Activated T-helper 1 cell treated with anti-CD3 and anti-CD28 coated beads, Interleukin-12 subunit alpha, Interleukin-12 subunit beta, Interleukin-2, Interleukin-4 antibody, amounts not matched to agents 30 ng/mL and 10 ng/mL and 1 ng/mL, durations not matched to agents 14 hours and 24 hours and 36 hours (primary cell): ENCODE results near the gene PCBD1. TPM values are rescaled to one million over a fixed set of nuclear protein-coding genes. Genes with fewer than 3 reads are reported as not detected.
A peak's percentile ranks its signal among the peaks of the same experiment; 100 is the strongest.
"Not testable (repeated sequence)": the region's sequence is repeated elsewhere in the genome, so short reads cannot be mapped to it uniquely, and the experiment has no call there.

Experiments used
- DNase-seq: peaks from one replicate; pipeline ENCODE4 v3.0.0; 2021; ENCODE audit warnings: low spot score
- H3K27ac Mint-ChIP-seq: one replicate; pipeline ENCODE4 v1.8.0; 2021; ENCODE audit warnings: mild to moderate bottlenecking, mixed read lengths
- H3K27me3 Mint-ChIP-seq: one replicate; pipeline ENCODE4 v1.8.0; 2022; ENCODE audit warnings: mild to moderate bottlenecking, moderate library complexity, mixed read lengths; ENCODE audit not compliant: insufficient read depth
- H3K36me3 Mint-ChIP-seq: one replicate; pipeline ENCODE4 v1.8.0; 2021; ENCODE audit warnings: low read depth, mixed read lengths
- H3K4me1 Mint-ChIP-seq: one replicate; pipeline ENCODE4 v1.8.0; 2021; ENCODE audit warnings: low read depth, mixed read lengths
- H3K4me3 Mint-ChIP-seq: one replicate; pipeline ENCODE4 v1.8.0; 2021; ENCODE audit warnings: mild to moderate bottlenecking, moderate library complexity, mixed read lengths
- H3K9me3 Mint-ChIP-seq: one replicate; pipeline ENCODE4 v1.8.0; 2021; ENCODE audit warnings: mixed read lengths
- intact Hi-C: fragments of 100-400 bp; cut with micrococcal nuclease; formaldehyde crosslinking; loops from one replicate; pipeline ENCODE4 v1.15.1; 2024
- total RNA-seq: library from RNA; stranded (reverse); gene quantifications from 2 replicates; pipeline ENCODE4 v1.2.3, GENCODE V29; 2022

PCBD1 gene
- total RNA-seq, 1 donor from 2014 or later = 49.3 TPM

GRCh38 chr10:70926226-70927000 lies 38.0 kb upstream of the PCBD1 start:
- Mint-ChIP-seq H3K4me3 (no peak overlapping the region), H3K27me3 (peaks cover 12% of the 10 kb centered on the region), H3K36me3 (no peaks in the 10 kb centered on the region), H3K27ac (no peak overlapping the region), H3K9me3 (no peaks in the 10 kb centered on the region), H3K4me1 (no peaks in the 10 kb centered on the region)
- intact Hi-C loops = no loop called here
- DNase-seq = no peak

- Mint-ChIP-seq H3K4me1 (no peaks in the 10 kb centered on the region), H3K4me3 (no peak overlapping the region), H3K36me3 (no peaks in the 10 kb centered on the region), H3K27me3 (peaks cover 12% of the 10 kb centered on the region), H3K9me3 (no peaks in the 10 kb centered on the region), H3K27ac (no peak overlapping the region)
- DNase-seq = peak; percentile 17
- intact Hi-C loops = loop anchor here (1.0 to 2.0 kb wide), 2 partner anchors 284 to 361 kb away; no protein-coding TSS in a partner anchor
These were observed 37.2 kb upstream of the PCBD1 start for GRCh38 chr10:70925377-70926225.

- H3K27ac Mint-ChIP-seq = no peak overlapping the region
- intact Hi-C loops = loop anchor here (2.0 kb wide), 1 partner anchor 363 kb away; no protein-coding TSS in a partner anchor
These were observed 35.3 kb upstream of the PCBD1 start for GRCh38 chr10:70923696-70924095.

GRCh38 chr10:70921285-70921684 lies 32.9 kb upstream of the PCBD1 start:
- Mint-ChIP-seq H3K27me3 (peaks cover 13% of the 10 kb centered on the region), H3K4me1 (no peaks in the 10 kb centered on the region), H3K36me3 (no peaks in the 10 kb centered on the region), H3K9me3 (no peaks in the 10 kb centered on the region), H3K27ac (no peak overlapping the region), H3K4me3 (no peak overlapping the region)
- no peak for DNase-seq
- intact Hi-C loops = no loop called here

More at GRCh38 chr10:70923696-70924095, 35.3 kb upstream of the PCBD1 start:
- Mint-ChIP-seq H3K9me3 (no peaks in the 10 kb centered on the region), H3K4me3 (no peak overlapping the region), H3K36me3 (no peaks in the 10 kb centered on the region), H3K27me3 (peaks cover 13% of the 10 kb centered on the region), H3K4me1 (no peaks in the 10 kb centered on the region)
- DNase-seq = no peak

GRCh38 chr10:70920519-70920918 lies 32.2 kb upstream of the PCBD1 start:
- DNase-seq = no peak
- H3K27me3 Mint-ChIP-seq = peaks cover 13% of the 10 kb centered on the region
- no peaks in the 10 kb centered on the region for H3K4me1 Mint-ChIP-seq
- H3K4me3 Mint-ChIP-seq = no peak overlapping the region
- intact Hi-C loops = no loop called here
- no peaks in the 10 kb centered on the region for H3K9me3 Mint-ChIP-seq
- no peaks in the 10 kb centered on the region for H3K36me3 Mint-ChIP-seq
- no peak overlapping the region for H3K27ac Mint-ChIP-seq

- H3K4me1 Mint-ChIP-seq, intact Hi-C loops, H3K9me3 Mint-ChIP-seq, H3K27ac Mint-ChIP-seq, H3K36me3 Mint-ChIP-seq, H3K4me3 Mint-ChIP-seq, DNase-seq: not testable (repeated sequence)
- H3K27me3 Mint-ChIP-seq = peaks cover 13% of the 10 kb centered on the region
These were observed 31.5 kb upstream of the PCBD1 start for GRCh38 chr10:70919906-70920305.

GRCh38 chr10:70918851-70919530 lies 30.6 kb upstream of the PCBD1 start:
- Mint-ChIP-seq H3K4me3 (no peak overlapping the region), H3K4me1 (no peaks in the 10 kb centered on the region), H3K27ac (no peak overlapping the region)

GRCh38 chr10:70917635-70918034 lies 29.3 kb upstream of the PCBD1 start:
- Mint-ChIP-seq H3K27me3 (peaks cover 7% of the 10 kb centered on the region), H3K4me1 (no peaks in the 10 kb centered on the region), H3K9me3 (no peaks in the 10 kb centered on the region), H3K4me3 (no peak overlapping the region), H3K36me3 (no peaks in the 10 kb centered on the region), H3K27ac (no peak overlapping the region)
- intact Hi-C loops = no loop called here
- DNase-seq = no peak

More at GRCh38 chr10:70918851-70919530, 30.6 kb upstream of the PCBD1 start:
- no peaks in the 10 kb centered on the region for H3K36me3 Mint-ChIP-seq
- intact Hi-C loops = no loop called here
- H3K27me3 Mint-ChIP-seq = peaks cover 10% of the 10 kb centered on the region
- no peaks in the 10 kb centered on the region for H3K9me3 Mint-ChIP-seq
- DNase-seq = no peak

GRCh38 chr10:70917226-70917625 lies 28.9 kb upstream of the PCBD1 start:
- H3K27ac Mint-ChIP-seq = no peak overlapping the region
- H3K36me3 Mint-ChIP-seq = no peaks in the 10 kb centered on the region
- no peak overlapping the region for H3K4me3 Mint-ChIP-seq
- no peaks in the 10 kb centered on the region for H3K4me1 Mint-ChIP-seq
- intact Hi-C loops = no loop called here
- DNase-seq = no peak
- no peaks in the 10 kb centered on the region for H3K9me3 Mint-ChIP-seq
- H3K27me3 Mint-ChIP-seq = peaks cover 7% of the 10 kb centered on the region

- peaks cover 2% of the 10 kb centered on the region for H3K27me3 Mint-ChIP-seq
- no peak overlapping the region for H3K4me3 Mint-ChIP-seq
- no peaks in the 10 kb centered on the region for H3K36me3 Mint-ChIP-seq
- intact Hi-C loops = no loop called here
- H3K4me1 Mint-ChIP-seq = no peaks in the 10 kb centered on the region
- no peak overlapping the region for H3K27ac Mint-ChIP-seq
- no peaks in the 10 kb centered on the region for H3K9me3 Mint-ChIP-seq
- no peak for DNase-seq
These were observed 27.9 kb upstream of the PCBD1 start for GRCh38 chr10:70916241-70916640.

- no peak overlapping the region for H3K4me3 Mint-ChIP-seq
- H3K27me3 Mint-ChIP-seq = peaks cover 2% of the 10 kb centered on the region
- no peaks in the 10 kb centered on the region for H3K36me3 Mint-ChIP-seq
- no peaks in the 10 kb centered on the region for H3K9me3 Mint-ChIP-seq
- H3K4me1 Mint-ChIP-seq = no peaks in the 10 kb centered on the region
- no peak for DNase-seq
- intact Hi-C loops = no loop called here
- no peak overlapping the region for H3K27ac Mint-ChIP-seq
These were observed 27.4 kb upstream of the PCBD1 start for GRCh38 chr10:70915806-70916205.

GRCh38 chr10:70915206-70915605 lies 26.8 kb upstream of the PCBD1 start:
- intact Hi-C loops = no loop called here
- H3K27ac Mint-ChIP-seq = no peak overlapping the region
- H3K9me3 Mint-ChIP-seq = no peaks in the 10 kb centered on the region
- DNase-seq = no peak
- no peak overlapping the region for H3K4me3 Mint-ChIP-seq
- H3K27me3 Mint-ChIP-seq = peaks cover 2% of the 10 kb centered on the region
- no peaks in the 10 kb centered on the region for H3K4me1 Mint-ChIP-seq
- H3K36me3 Mint-ChIP-seq = no peaks in the 10 kb centered on the region
